Subcutaneous adipose tissue (tissue), 4 donors: ENCODE measurements around the gene TBC1D1. TPM values are rescaled to one million over a fixed set of nuclear protein-coding genes. Genes with fewer than 3 reads are reported as not detected.

Source experiments
- total RNA-seq, 4 donors: library from RNA; depleted of rRNA; stranded (reverse); fragments of >200 nt; gene quantifications; one replicate each; pipeline ENCODE4 v1.1.0, GENCODE V29; 2016
- TF ChIP-seq, protein P1 (sequence below): fragments of 450-650 bp; IDR thresholded peaks from one replicate; pipeline ENCODE4 v1.5.1; 2016; ENCODE audit warnings: low read depth, mild to moderate bottlenecking, control low read depth, antibody characterized with exemption, moderate library complexity

The TBC1D1 gene
- total RNA-seq, 4 donors from 2014 or later = 60.3 to 123 (median 87.6) TPM

- TF ChIP-seq, protein P1, sequence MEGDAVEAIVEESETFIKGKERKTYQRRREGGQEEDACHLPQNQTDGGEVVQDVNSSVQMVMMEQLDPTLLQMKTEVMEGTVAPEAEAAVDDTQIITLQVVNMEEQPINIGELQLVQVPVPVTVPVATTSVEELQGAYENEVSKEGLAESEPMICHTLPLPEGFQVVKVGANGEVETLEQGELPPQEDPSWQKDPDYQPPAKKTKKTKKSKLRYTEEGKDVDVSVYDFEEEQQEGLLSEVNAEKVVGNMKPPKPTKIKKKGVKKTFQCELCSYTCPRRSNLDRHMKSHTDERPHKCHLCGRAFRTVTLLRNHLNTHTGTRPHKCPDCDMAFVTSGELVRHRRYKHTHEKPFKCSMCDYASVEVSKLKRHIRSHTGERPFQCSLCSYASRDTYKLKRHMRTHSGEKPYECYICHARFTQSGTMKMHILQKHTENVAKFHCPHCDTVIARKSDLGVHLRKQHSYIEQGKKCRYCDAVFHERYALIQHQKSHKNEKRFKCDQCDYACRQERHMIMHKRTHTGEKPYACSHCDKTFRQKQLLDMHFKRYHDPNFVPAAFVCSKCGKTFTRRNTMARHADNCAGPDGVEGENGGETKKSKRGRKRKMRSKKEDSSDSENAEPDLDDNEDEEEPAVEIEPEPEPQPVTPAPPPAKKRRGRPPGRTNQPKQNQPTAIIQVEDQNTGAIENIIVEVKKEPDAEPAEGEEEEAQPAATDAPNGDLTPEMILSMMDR = no peak
These were observed 139.1 kb downstream of the TBC1D1 start for GRCh38 chr4:38030023-38030422.

GRCh38 chr4:38034986-38035882, 144.3 kb downstream of the TBC1D1 start:
- TF ChIP-seq, protein P1 = no peak

DNA sequence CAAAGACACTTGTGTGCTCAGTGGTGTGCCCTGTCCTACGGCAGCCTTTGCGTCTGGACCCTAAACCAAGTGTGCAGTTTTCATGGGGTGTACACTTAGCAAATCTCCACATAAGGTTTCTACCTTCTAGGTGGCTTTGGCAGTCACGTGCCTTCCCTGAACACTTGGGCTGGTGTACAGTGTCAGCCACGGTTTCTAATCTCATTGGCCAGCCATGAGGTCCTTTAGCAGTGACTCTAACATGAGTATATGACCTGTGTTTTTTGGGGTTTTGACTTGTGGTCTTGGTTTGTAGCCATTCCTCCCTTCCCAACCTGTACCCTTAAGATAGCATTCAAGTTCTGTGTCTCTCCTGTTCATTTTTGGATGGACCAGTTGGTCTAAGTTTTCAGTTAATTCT, 145.7 kb downstream of the TBC1D1 start:
- TF ChIP-seq, protein P1 = no peak

- TF ChIP-seq, protein P1 = no peak
These were observed 146.7 kb downstream of the TBC1D1 start for GRCh38 chr4:38037612-38038011.

DNA sequence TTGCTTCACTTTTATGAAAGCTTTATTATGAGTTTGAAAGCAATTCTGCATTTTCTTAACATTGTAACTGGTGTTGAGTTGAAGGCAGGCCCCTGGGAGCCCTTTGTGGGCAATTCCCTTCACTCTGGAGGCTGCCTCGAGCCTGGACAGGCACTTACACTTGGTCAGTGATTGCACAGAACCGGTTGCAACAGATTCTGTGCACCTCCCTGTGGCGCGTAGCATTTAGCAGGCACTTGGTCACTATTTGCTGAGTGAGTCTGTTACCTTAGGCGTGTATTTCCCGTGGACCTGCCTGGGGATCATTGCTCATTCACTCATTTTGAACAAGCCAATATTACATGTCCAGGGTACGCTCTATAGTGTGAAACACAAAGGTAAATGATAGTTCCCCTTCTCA, 149.7 kb downstream of the TBC1D1 start:
- TF ChIP-seq, protein P1 = no peak

DNA sequence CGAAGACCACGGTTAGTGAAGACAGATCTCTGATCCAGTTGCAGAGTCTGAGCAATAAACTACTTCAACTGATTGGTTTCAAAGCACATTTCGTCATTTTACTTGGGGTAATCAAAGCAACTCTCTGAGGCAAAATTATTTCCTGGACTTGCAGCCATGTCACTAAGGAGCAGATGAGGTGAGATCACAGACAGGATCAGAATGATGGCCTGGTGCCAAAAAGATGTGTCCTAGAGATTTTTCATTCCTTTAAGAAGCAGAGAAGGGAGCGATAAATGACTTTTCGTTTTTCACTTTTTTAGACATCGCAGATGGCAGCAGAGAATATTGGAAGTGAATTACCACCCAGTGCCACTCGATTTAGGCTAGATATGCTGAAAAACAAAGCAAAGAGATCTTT, 153.2 kb downstream of the TBC1D1 start:
- TF ChIP-seq, protein P1 = no peak

DNA sequence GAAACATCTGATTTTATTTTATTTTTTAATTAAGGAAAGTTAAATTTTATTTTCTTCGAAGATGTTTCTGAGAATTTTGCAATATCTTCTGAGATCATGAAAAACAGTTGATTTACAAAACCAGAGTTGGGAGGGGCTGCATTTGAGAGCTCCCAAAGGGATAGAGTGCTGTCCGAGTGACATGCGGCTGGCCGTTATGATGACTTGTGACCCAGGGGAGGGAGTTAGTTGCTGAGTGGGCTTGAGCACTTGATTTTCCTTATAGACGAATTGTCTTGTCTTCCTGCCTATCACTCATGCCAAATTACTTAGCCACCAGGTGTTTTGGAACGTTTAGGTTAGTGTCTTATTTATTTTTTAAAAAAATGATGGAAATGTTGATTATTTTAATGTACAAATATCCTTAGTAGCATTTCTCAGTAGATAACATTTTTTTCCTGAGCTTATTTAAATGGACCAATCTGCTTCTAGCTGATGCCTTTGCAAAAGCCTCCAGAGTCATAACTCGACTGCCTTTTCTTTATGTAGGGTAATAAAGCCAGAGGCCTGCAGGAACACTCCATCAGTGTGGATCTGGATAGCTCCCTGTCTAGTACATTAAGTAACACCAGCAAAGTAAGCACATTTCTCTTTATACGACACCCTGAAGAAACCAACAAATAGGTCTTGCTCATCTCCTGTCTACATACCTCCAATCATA, 154.6 kb downstream of the TBC1D1 start:
- TF ChIP-seq, protein P1 = no peak
